Body of pancreas (tissue), 4 donors: ENCODE measurements around the gene RASA2.

Experiments used
- POLR2A ChIP-seq, 3 donors: fragments of 450-650 bp; IDR thresholded peaks; one replicate each; pipeline ENCODE4 v1.6.1; 2016; ENCODE audit warnings: antibody characterized with exemption in 3 of 3, mild to moderate bottlenecking in 2 of 3
- TF ChIP-seq, protein P1 (sequence below), 7 experiments: fragments of 450-650 bp in 4 of 7; fragments of 200-600 bp in 3 of 7; sonication (generic) in 3 of 7; IDR thresholded peaks; one replicate each; pipeline ENCODE4 v1.5.1; 2016 to 2019; ENCODE audit warnings: antibody characterized with exemption in 7 of 7

DNA sequence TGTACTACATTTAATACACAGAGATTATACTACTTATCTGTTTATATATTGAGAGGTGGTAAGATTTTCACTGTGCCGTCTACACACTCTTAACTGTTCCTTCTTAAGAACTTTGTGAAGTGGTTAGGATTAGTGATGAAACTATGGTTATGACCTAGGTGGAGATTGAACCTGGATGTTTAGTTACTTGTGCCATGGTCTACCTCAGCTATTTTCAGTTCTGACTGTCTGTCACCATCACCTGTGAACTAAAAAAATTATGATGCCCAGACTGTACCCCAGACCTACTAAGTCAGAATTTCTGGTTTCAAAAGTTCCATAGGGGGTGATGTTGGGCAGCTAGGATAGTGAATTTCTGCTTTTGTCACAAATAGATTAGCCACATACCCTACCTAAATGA, 6.4 kb downstream of the RASA2 start:
- TF ChIP-seq, protein P1, sequence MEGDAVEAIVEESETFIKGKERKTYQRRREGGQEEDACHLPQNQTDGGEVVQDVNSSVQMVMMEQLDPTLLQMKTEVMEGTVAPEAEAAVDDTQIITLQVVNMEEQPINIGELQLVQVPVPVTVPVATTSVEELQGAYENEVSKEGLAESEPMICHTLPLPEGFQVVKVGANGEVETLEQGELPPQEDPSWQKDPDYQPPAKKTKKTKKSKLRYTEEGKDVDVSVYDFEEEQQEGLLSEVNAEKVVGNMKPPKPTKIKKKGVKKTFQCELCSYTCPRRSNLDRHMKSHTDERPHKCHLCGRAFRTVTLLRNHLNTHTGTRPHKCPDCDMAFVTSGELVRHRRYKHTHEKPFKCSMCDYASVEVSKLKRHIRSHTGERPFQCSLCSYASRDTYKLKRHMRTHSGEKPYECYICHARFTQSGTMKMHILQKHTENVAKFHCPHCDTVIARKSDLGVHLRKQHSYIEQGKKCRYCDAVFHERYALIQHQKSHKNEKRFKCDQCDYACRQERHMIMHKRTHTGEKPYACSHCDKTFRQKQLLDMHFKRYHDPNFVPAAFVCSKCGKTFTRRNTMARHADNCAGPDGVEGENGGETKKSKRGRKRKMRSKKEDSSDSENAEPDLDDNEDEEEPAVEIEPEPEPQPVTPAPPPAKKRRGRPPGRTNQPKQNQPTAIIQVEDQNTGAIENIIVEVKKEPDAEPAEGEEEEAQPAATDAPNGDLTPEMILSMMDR (IDR thresholded peaks at IDR 0.05) = no peak
- TF ChIP-seq POLR2A (IDR thresholded peaks at IDR 0.05) = no peak
